Measurements from ENCODE around the gene ANKRD40.

DNA sequence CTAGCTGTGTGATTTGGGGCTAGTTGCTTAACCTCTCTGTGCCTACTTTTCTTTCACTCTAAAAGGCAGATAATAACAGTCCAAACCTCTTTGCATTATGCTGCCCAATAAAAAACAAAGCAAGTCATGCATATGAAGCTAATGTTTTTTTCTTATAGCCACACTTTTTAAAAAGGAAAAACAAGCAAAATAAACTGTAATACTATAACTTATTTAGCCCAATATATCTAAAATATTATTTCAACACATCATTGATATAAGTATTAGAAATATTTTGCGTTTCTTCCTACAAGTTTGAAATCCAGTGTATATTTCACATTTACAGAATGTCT, 22.4 kb downstream of the ANKRD40 start:
- TF ChIP-seq CTCF (IDR thresholded peaks at IDR 0.05) (no peak), POLR2A (IDR thresholded peaks at IDR 0.05) (no peak)

Data from Peyer's patch (tissue), 4 donors.